ENCODE results near the gene RUSC1. TPM values are rescaled to one million over a fixed set of nuclear protein-coding genes. Genes with fewer than 3 reads are reported as not detected.

RUSC1 gene
- total RNA-seq, 3 donors from 2014 or later: 58.9 to 79.4 (median 60.6) TPM

GRCh38 chr1:155322571-155322952 lies 1.9 kb downstream of the RUSC1 start:
- TF ChIP-seq CTCF (IDR thresholded peaks at IDR 0.05): no peak
- Histone ChIP-seq H3K4me3 (peak overlapping the region; percentile 22), H3K9me3 (no peaks in the 10 kb centered on the region), H3K4me1 (ENCODE audit: low read depth) (peaks cover 41% of the 10 kb centered on the region), H3K36me3 (ENCODE audit: low read depth) (no peaks in the 10 kb centered on the region)
- ATAC-seq (no peak), DNase-seq (peak in 2 of 3 donors; percentile 39 to 72)
- intact Hi-C loops (cut with DNase I, micrococcal nuclease): loop anchor here (10.0 kb wide), 2 partner anchors 48 to 68 kb away; partner anchors contain the start of genes CLK2 (in 1 of the 2), ENTREP3 (in 1 of the 2) and HCN3 (in 1 of the 2)

GRCh38 chr1:155322953-155323728 lies 2.4 kb downstream of the RUSC1 start:
- DNase-seq (peak; percentile 88 to 95 (median 94)), ATAC-seq (peak; percentile 67)
- Histone ChIP-seq H3K4me3 (peak overlapping the region; percentile 76), H3K9me3 (no peaks in the 10 kb centered on the region), H3K36me3 (ENCODE audit: low read depth) (no peaks in the 10 kb centered on the region), H3K4me1 (ENCODE audit: low read depth) (peaks cover 41% of the 10 kb centered on the region)
- TF ChIP-seq CTCF (IDR thresholded peaks at IDR 0.05): peak; percentile 96
- intact Hi-C loops (cut with DNase I, micrococcal nuclease): loop anchor here (10.0 kb wide), 2 partner anchors 48 to 68 kb away; partner anchors contain the start of genes CLK2 (in 1 of the 2), ENTREP3 (in 1 of the 2) and HCN3 (in 1 of the 2)

- TF ChIP-seq CTCF (IDR thresholded peaks at IDR 0.05): no peak
- ATAC-seq (peak; percentile 73), DNase-seq (peak; percentile 94 to 96 (median 94))
- Histone ChIP-seq H3K4me3 (peak overlapping the region; percentile 76), H3K9me3 (no peaks in the 10 kb centered on the region), H3K36me3 (ENCODE audit: low read depth) (no peaks in the 10 kb centered on the region), H3K4me1 (ENCODE audit: low read depth) (peaks cover 41% of the 10 kb centered on the region)
- intact Hi-C loops (cut with DNase I, micrococcal nuclease): loop anchor here (10.0 kb wide), 2 partner anchors 49 to 69 kb away; partner anchors contain the start of genes CLK2 (in 1 of the 2), ENTREP3 (in 1 of the 2) and HCN3 (in 1 of the 2)
Observed at GRCh38 chr1:155323729-155324036, 3.0 kb downstream of the RUSC1 start.

GRCh38 chr1:155324037-155324716 lies 3.5 kb downstream of the RUSC1 start:
- intact Hi-C loops (cut with DNase I, micrococcal nuclease): loop anchor here (10.0 kb wide), 2 partner anchors 49 to 69 kb away; partner anchors contain the start of genes CLK2 (in 1 of the 2), ENTREP3 (in 1 of the 2) and HCN3 (in 1 of the 2)

More at GRCh38 chr1:155324037-155324716, 3.5 kb downstream of the RUSC1 start:
- peaks cover 41% of the 10 kb centered on the region for H3K4me1 ChIP-seq (ENCODE audit: low read depth)
- H3K36me3 ChIP-seq (ENCODE audit: low read depth): no peaks in the 10 kb centered on the region
- H3K9me3 ChIP-seq: no peaks in the 10 kb centered on the region
- H3K4me3 ChIP-seq: peak overlapping the region; percentile 76
- ATAC-seq (peak; percentile 80), DNase-seq (peak; percentile 94 to 98 (median 96))
- TF ChIP-seq CTCF (IDR thresholded peaks at IDR 0.05): no peak

Measured in mucosa of descending colon (tissue), 3 donors.